Small intestine (tissue), 7 donors: Measurements from ENCODE around the gene CHRM5. TPM values are rescaled to one million over a fixed set of nuclear protein-coding genes. Genes with fewer than 3 reads are reported as not detected.
"Not testable (repeated sequence)": the region's sequence is repeated elsewhere in the genome, so short reads cannot be mapped to it uniquely, and the experiment has no call there.

Source experiments
- DNase-seq, 2 donors: peaks; one replicate each; pipeline versions ENCODE4 v3.0.0 to v3.0.0-alpha.2; 2013
- FAIRE-seq: peaks from 2 replicates; lab custom pipeline; 2012; peaks lifted over from hg19 to GRCh38; lab: Jason Lieb, UNC
- H3K27ac ChIP-seq, 3 donors: one replicate each; pipeline ENCODE4 v1.5.1; 2013; ENCODE audit warnings: low read length in 2 of 3, mild to moderate bottlenecking in 2 of 3, control low read depth in 1 of 3, inconsistent platforms in 1 of 3, low read depth in 1 of 3, moderate library complexity in 1 of 3
- H3K27me3 ChIP-seq, 3 donors: one replicate each; pipeline ENCODE4 v1.6.1; 2013; ENCODE audit warnings: low read length in 3 of 3, inconsistent platforms in 1 of 3; ENCODE audit not compliant: control insufficient read depth in 3 of 3, insufficient read depth in 3 of 3
- H3K36me3 ChIP-seq, 3 donors: one replicate each; pipeline ENCODE4 v1.6.1; 2013; ENCODE audit warnings: low read length in 3 of 3, inconsistent platforms in 1 of 3, low read depth in 1 of 3, mild to moderate bottlenecking in 1 of 3, moderate library complexity in 1 of 3; ENCODE audit not compliant: control insufficient read depth in 3 of 3, insufficient read depth in 2 of 3
- H3K4me1 ChIP-seq, 3 donors: one replicate each; pipeline ENCODE4 v1.6.1; 2013; ENCODE audit warnings: low read length in 2 of 3, inconsistent platforms in 1 of 3, low read depth in 1 of 3, mild to moderate bottlenecking in 1 of 3, moderate library complexity in 1 of 3; ENCODE audit not compliant: control insufficient read depth in 3 of 3, insufficient read depth in 2 of 3
- H3K4me3 ChIP-seq, 3 donors: one replicate each; pipeline ENCODE4 v1.5.1; 2013; ENCODE audit warnings: low read length in 3 of 3, control low read depth in 1 of 3, inconsistent platforms in 1 of 3, low read depth in 1 of 3, mild to moderate bottlenecking in 1 of 3, moderate library complexity in 1 of 3
- H3K9me3 ChIP-seq, 2 donors: one replicate each; pipeline ENCODE4 v1.6.1; 2013; ENCODE audit warnings: low read depth in 1 of 2, low read length in 1 of 2; ENCODE audit not compliant: control insufficient read depth in 2 of 2, insufficient read depth in 1 of 2
- WGBS, 3 donors: extraction: QIAGEN DNeasy Blood & Tissue Kit; methylation state at CpG; one replicate each; pipeline ENCODE4 v1.1.7; 2013; 5-methylcytosine and 5-hydroxymethylcytosine counted together
- polyA plus RNA-seq, 4 donors: library from polyadenylated mRNA; stranded (reverse) in 3 of 4; unstranded in 1 of 4; fragments of 200-250 nt in 3 of 4; fragments of 120-200 nt in 1 of 4; gene quantifications; one replicate each; pipeline versions ENCODE4 v1.2.1 to v1.2.3, GENCODE V29; 2013
- donor health status: healthy with polysubstance abuse.
- donor health status: control.
- donor health status: control.
- donor health status: Bipolar disorder and iron deficiency.
- donor health status: healthy.

Gene CHRM5
- polyA plus RNA-seq, 4 donors = 0.52 TPM; not detected in 3

- WGBS, 3 donors = 1% methylated on average over 48 to 82 of the region's 82 CpGs
- FAIRE-seq = no peak
- Histone ChIP-seq H3K27ac (peak within 1 kb of the TSS; percentile 88 to 99 (median 98)), H3K27me3 (no peaks in the 10 kb centered on the region), H3K9me3 (no peaks in the 10 kb centered on the region), H3K4me3 (peak within 1 kb of the TSS; percentile 78 to 92 (median 91)), H3K4me1 (peaks cover 0 to 6% (median 0%) of the 10 kb centered on the region in 3 donors), H3K36me3 (no peaks in the 10 kb centered on the region)
- peak; percentile 49 to 58 for DNase-seq
Measured at GRCh38 chr15:34038871-34039789, 70.8 kb downstream of the CHRM5 start, which contains the start of gene AVEN. Gene AVEN (minus strand): TSS chr15:34039204. CDS start chr15:34039046, 158 bp downstream.

- no peaks in the 10 kb centered on the region for H3K27me3 ChIP-seq
- H3K4me1 ChIP-seq = peaks cover 0 to 6% (median 0%) of the 10 kb centered on the region in 3 donors
- H3K36me3 ChIP-seq = no peaks in the 10 kb centered on the region
- no peak for FAIRE-seq
- H3K4me3 ChIP-seq = no peak overlapping the region
- H3K9me3 ChIP-seq = no peaks in the 10 kb centered on the region
- peak overlapping the region in 2 of 3 donors; percentile 11 to 63 for H3K27ac ChIP-seq
- 53 to 96% (median 76%) methylated on average over 1 of the region's 1 CpG for WGBS, 3 donors
- no peak for DNase-seq
Measured at GRCh38 chr15:34039790-34040113, 71.5 kb downstream of the CHRM5 start.

DNA sequence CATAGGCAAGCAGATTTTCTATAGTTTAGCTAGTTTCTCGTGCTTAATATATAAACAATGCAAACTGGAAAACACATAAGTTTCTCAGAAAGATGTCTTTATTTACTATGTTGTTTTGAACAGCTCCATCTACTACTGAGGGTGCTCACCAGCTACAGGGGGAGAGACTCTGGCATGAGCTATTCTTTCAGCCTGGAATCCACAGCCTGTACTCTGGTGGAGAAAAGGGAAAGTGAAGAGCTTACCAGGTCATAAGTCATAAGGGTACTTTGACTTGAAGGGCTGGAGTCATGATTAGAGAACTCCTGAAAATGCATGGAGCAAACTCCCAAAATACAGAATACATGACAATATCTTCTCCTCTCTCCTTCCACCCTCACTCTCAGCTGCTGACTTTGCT lies 75.1 kb downstream of the CHRM5 start:
- Histone ChIP-seq H3K4me1 (peaks cover 0 to 6% (median 0%) of the 10 kb centered on the region in 3 donors), H3K36me3 (no peaks in the 10 kb centered on the region), H3K27me3 (no peaks in the 10 kb centered on the region), H3K9me3 (no peaks in the 10 kb centered on the region), H3K4me3 (no peak overlapping the region), H3K27ac (no peak overlapping the region)
- DNase-seq (no peak), FAIRE-seq (no peak)
- WGBS, 3 donors = 59 to 76% (median 61%) methylated on average over 1 of the region's 1 CpG

GRCh38 chr15:34043813-34044212 lies 75.5 kb downstream of the CHRM5 start:
- Histone ChIP-seq H3K27me3 (no peaks in the 10 kb centered on the region), H3K9me3 (peaks cover 0 to 3% of the 10 kb centered on the region in 2 donors), H3K36me3 (no peaks in the 10 kb centered on the region), H3K27ac (no peak overlapping the region), H3K4me1 (peaks cover 0 to 6% (median 0%) of the 10 kb centered on the region in 3 donors), H3K4me3 (no peak overlapping the region)
- FAIRE-seq (no peak), DNase-seq (no peak)
- 74 to 75% (median 74%) methylated on average over 2 of the region's 2 CpGs for WGBS, 3 donors

DNA sequence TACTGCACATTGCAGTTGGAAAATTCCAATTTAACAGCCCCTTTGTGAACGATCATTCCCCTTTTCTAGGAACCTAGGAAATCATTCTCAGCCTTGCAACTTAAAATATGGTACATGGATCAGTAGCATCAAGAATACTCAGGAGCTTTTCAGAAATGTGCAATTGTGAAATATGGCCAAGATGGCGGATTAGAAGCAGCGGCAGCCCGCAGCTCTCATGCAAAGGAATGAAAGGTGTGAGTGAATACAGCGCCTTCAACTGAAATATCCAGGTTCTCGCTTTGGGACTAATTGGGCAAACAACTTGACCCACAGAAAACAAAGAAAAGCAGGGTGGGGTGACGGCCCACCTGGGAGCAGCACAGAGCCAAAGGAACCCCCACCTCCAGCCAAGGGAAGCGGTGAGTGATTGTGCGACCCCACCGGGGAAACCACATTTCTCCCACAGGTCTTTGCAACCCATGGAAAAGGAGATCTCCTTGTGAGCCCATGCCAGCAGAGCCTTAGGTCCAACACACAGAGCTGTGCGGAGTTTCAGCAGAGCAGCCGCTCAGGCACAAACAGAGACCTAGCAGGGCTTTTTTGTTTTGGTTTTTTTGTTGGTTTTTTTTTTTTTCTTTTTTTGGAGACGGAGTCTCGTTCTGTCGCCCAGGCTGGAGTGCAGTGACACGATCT lies 78.3 kb downstream of the CHRM5 start:
- Histone ChIP-seq H3K36me3 (no peaks in the 10 kb centered on the region), H3K4me1 (no peaks in the 10 kb centered on the region), H3K9me3 (peaks cover 0 to 12% of the 10 kb centered on the region in 2 donors), H3K4me3 (no peak overlapping the region), H3K27ac (no peak overlapping the region), H3K27me3 (no peaks in the 10 kb centered on the region)
- WGBS, 3 donors = 90 to 97% (median 92%) methylated on average over 13 to 16 of the region's 16 CpGs
- no peak for FAIRE-seq
- no peak for DNase-seq

- H3K27ac ChIP-seq = no peak overlapping the region
- H3K36me3 ChIP-seq = no peaks in the 10 kb centered on the region
- no peaks in the 10 kb centered on the region for H3K4me1 ChIP-seq
- WGBS, 3 donors = 83 to 84% (median 83%) methylated on average over 10 of the region's 10 CpGs
- DNase-seq (no peak), FAIRE-seq (no peak)
- no peak overlapping the region for H3K4me3 ChIP-seq
- no peaks in the 10 kb centered on the region for H3K27me3 ChIP-seq
- peaks cover 0 to 12% of the 10 kb centered on the region in 2 donors for H3K9me3 ChIP-seq
Measured at GRCh38 chr15:34047893-34048775, 79.8 kb downstream of the CHRM5 start.

- Histone ChIP-seq H3K4me3 (no peak overlapping the region), H3K9me3 (peaks cover 0 to 12% of the 10 kb centered on the region in 2 donors), H3K27ac (no peak overlapping the region), H3K27me3 (no peaks in the 10 kb centered on the region), H3K4me1 (no peaks in the 10 kb centered on the region), H3K36me3 (no peaks in the 10 kb centered on the region)
- no peak for DNase-seq
- no peak for FAIRE-seq
- 96 to 98% (median 97%) methylated on average over 2 of the region's 2 CpGs for WGBS, 3 donors
Measured at GRCh38 chr15:34049112-34049511, 80.8 kb downstream of the CHRM5 start.

- H3K9me3 ChIP-seq = peaks cover 0 to 12% of the 10 kb centered on the region in 2 donors
- not testable (repeated sequence) for H3K36me3 ChIP-seq, FAIRE-seq, H3K27ac ChIP-seq, H3K4me3 ChIP-seq, DNase-seq, H3K4me1 ChIP-seq, H3K27me3 ChIP-seq
- WGBS, 3 donors = 83 to 94% (median 86%) methylated on average over 1 of the region's 1 CpG
Measured at GRCh38 chr15:34050385-34050784, 82.1 kb downstream of the CHRM5 start.
